Muscle of leg (tissue), 11 donors: ENCODE results near the gene CLCN7. TPM values are rescaled to one million over a fixed set of nuclear protein-coding genes. Genes with fewer than 3 reads are reported as not detected.
"Not testable (repeated sequence)": the region's sequence is repeated elsewhere in the genome, so short reads cannot be mapped to it uniquely, and the experiment has no call there.

ENCODE experiments used
- DNase-seq: peaks from one replicate; pipeline ENCODE4 v3.0.0; 2013
- H3K27ac ChIP-seq: one replicate; pipeline ENCODE4 v1.5.1; 2013; ENCODE audit warnings: mild to moderate bottlenecking, low read length, control low read depth
- H3K27me3 ChIP-seq: one replicate; pipeline ENCODE4 v1.6.1; 2013; ENCODE audit warnings: low read length; ENCODE audit not compliant: control insufficient read depth, insufficient read depth
- H3K36me3 ChIP-seq: one replicate; pipeline ENCODE4 v1.6.1; 2013; ENCODE audit warnings: low read length; ENCODE audit not compliant: control insufficient read depth, insufficient read depth
- H3K4me1 ChIP-seq: one replicate; pipeline ENCODE4 v1.6.1; 2013; ENCODE audit warnings: low read length; ENCODE audit not compliant: control insufficient read depth, insufficient read depth
- H3K4me3 ChIP-seq: one replicate; pipeline ENCODE4 v1.5.1; 2013; ENCODE audit warnings: low read length, control low read depth
- H3K9me3 ChIP-seq: replicated peaks from 2 replicates; pipeline ENCODE4 v1.6.1; 2013; ENCODE audit warnings: low read depth, low read length; ENCODE audit not compliant: control insufficient read depth
- WGBS: methylation state at CpG from one replicate; pipeline ENCODE4 v1.1.5; 2013; ENCODE audit warnings: missing lambda C conversion rate; ENCODE audit not compliant: insufficient coverage; 5-methylcytosine and 5-hydroxymethylcytosine counted together
- polyA plus RNA-seq, 8 donors: library from polyadenylated mRNA; unstranded; fragments of 120-200 nt; gene quantifications; one replicate each; pipeline versions ENCODE4 v1.2.1 to v1.2.3, GENCODE V29; 2013; ENCODE audit warnings: inconsistent platforms in 1 of 8, low replicate concordance in 1 of 8; ENCODE audit not compliant: insufficient read length in 8 of 8, insufficient read depth in 1 of 8
- total RNA-seq: library from RNA; stranded (reverse); fragments of 120-200 nt; gene quantifications from one replicate; pipeline ENCODE4 v1.2.4, GENCODE V29; 2013

The CLCN7 gene
- total and polyA plus RNA-seq, 9 donors, result 18.8 to 43.3 (median 31.1) TPM

- Histone ChIP-seq H3K27me3 (no peaks in the 10 kb centered on the region), H3K27ac (no peak overlapping the region), H3K9me3 (no peaks in the 10 kb centered on the region), H3K4me1 (peaks cover 9% of the 10 kb centered on the region), H3K36me3 (peaks cover 45% of the 10 kb centered on the region), H3K4me3 (no peak overlapping the region)
- 86% methylated on average over 25 of the region's 25 CpGs for WGBS
- DNase-seq, result no peak
Measured at GRCh38 chr16:1445518-1446203, 29.2 kb downstream of the CLCN7 start.

GRCh38 chr16:1444730-1445517, 29.9 kb downstream of the CLCN7 start:
- no peak for DNase-seq
- H3K9me3 ChIP-seq, result no peaks in the 10 kb centered on the region
- H3K4me3 ChIP-seq, result no peak overlapping the region
- peaks cover 9% of the 10 kb centered on the region for H3K4me1 ChIP-seq
- peaks cover 39% of the 10 kb centered on the region for H3K36me3 ChIP-seq
- no peak overlapping the region for H3K27ac ChIP-seq
- 80% methylated on average over 33 of the region's 48 CpGs for WGBS
- H3K27me3 ChIP-seq, result no peaks in the 10 kb centered on the region

DNA sequence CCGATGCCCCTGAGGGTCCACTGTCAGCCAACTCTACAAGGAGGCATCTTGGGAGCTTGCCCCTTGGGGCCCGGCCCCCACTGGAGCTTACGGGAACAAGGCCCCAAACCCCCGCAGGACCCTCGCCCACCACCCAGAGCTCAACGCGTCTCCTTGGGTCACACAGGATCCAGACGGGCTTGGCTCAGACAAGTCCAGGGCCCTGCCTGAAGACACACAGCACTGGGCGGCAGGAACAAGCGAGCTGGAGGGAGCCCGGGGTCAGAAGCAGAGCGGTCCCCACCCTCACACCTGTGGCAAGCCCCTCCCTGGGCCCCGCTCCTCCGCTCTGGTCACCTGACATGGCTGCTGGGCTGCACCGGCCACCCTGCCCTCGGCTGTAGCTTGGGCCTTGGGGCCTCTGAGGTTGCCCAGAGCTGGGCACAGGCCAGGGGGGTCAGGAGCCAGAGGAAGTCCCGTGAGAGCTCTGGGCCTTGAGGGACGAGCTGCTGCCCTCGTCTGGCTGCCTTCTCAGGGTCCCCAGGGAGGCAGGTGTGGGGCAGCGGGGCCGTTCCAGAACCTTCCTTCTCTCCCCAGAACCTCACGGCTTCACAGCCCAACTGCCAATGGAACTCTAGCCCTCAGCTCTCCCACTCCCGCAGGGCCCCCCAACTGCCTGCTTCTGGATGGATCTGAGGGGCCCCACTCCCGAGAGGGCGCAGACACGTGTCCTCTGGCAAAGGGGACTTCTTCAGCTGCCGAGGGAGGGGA, 30.7 kb downstream of the CLCN7 start, which contains the start of gene CCDC154:
Gene CCDC154, minus strand, starts transcription at position 577 of the 750 bp plus-strand sequence. Its CDS starts 234 bp downstream, at position 343.
- no peaks in the 10 kb centered on the region for H3K27me3 ChIP-seq
- H3K4me3 ChIP-seq, result no peak within 1 kb of the TSS
- H3K27ac ChIP-seq, result no peak within 1 kb of the TSS
- no peak for DNase-seq
- peaks cover 32% of the 10 kb centered on the region for H3K36me3 ChIP-seq
- WGBS, result 71% methylated on average over 26 of the region's 27 CpGs
- H3K9me3 ChIP-seq, result no peaks in the 10 kb centered on the region
- peaks cover 9% of the 10 kb centered on the region for H3K4me1 ChIP-seq

- Histone ChIP-seq H3K36me3 (peaks cover 27% of the 10 kb centered on the region), H3K9me3 (no peaks in the 10 kb centered on the region), H3K27me3 (no peaks in the 10 kb centered on the region), H3K4me1 (peaks cover 9% of the 10 kb centered on the region), H3K4me3 (no peak overlapping the region), H3K27ac (no peak overlapping the region)
- WGBS, result 72% methylated on average over 33 of the region's 38 CpGs
- DNase-seq, result no peak
Measured at GRCh38 chr16:1443403-1443973, 31.3 kb downstream of the CLCN7 start.

GRCh38 chr16:1442697-1443096, 32.1 kb downstream of the CLCN7 start:
- no peak overlapping the region for H3K4me3 ChIP-seq
- H3K4me1 ChIP-seq, result peaks cover 9% of the 10 kb centered on the region
- H3K27me3 ChIP-seq, result no peaks in the 10 kb centered on the region
- 84% methylated on average over 24 of the region's 24 CpGs for WGBS
- H3K36me3 ChIP-seq, result peaks cover 20% of the 10 kb centered on the region
- no peak for DNase-seq
- no peaks in the 10 kb centered on the region for H3K9me3 ChIP-seq
- H3K27ac ChIP-seq, result no peak overlapping the region

DNA sequence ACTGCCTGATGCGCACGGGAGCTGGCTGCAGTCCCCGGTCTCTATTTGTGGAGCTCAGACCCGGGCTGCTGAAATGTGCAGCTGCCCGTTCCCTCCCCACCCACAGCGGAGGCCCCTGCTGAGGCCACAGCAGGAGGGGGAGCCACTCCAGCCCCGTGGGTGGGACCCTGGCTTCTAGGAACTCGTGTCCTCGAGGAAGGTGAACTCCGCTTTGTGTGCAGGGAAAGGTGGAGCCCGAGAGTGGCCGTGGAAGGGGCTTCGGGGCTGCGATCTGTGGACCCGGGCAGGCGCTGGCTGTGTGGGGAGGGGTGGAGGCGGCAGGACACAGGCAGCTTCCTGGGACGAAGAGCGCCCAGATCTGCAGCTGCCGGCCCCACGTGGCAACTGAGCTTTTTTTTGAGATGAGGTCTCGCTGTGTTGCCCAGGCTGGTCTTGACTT, 33.4 kb downstream of the CLCN7 start:
- H3K27me3 ChIP-seq, result no peaks in the 10 kb centered on the region
- H3K36me3 ChIP-seq, result peaks cover 12% of the 10 kb centered on the region
- peaks cover 9% of the 10 kb centered on the region for H3K4me1 ChIP-seq
- H3K9me3 ChIP-seq, result no peaks in the 10 kb centered on the region
- peak; percentile 46 for DNase-seq
- H3K27ac ChIP-seq, result peak overlapping the region; percentile 79
- 70% methylated on average over 16 of the region's 22 CpGs for WGBS
- H3K4me3 ChIP-seq, result no peak overlapping the region

- H3K27ac ChIP-seq, H3K36me3 ChIP-seq, H3K4me1 ChIP-seq, H3K9me3 ChIP-seq, DNase-seq, H3K27me3 ChIP-seq, H3K4me3 ChIP-seq: not testable (repeated sequence)
- WGBS, result 93% methylated on average over 2 of the region's 4 CpGs
Measured at GRCh38 chr16:1439699-1440074, 35.1 kb downstream of the CLCN7 start.

- no peak for DNase-seq
- 82% methylated on average over 19 of the region's 27 CpGs for WGBS
- no peaks in the 10 kb centered on the region for H3K27me3 ChIP-seq
- no peak overlapping the region for H3K4me3 ChIP-seq
- no peaks in the 10 kb centered on the region for H3K9me3 ChIP-seq
- H3K36me3 ChIP-seq, result no peaks in the 10 kb centered on the region
- H3K27ac ChIP-seq, result no peak overlapping the region
- peaks cover 14% of the 10 kb centered on the region for H3K4me1 ChIP-seq
Measured at GRCh38 chr16:1439058-1439698, 35.6 kb downstream of the CLCN7 start.

DNA sequence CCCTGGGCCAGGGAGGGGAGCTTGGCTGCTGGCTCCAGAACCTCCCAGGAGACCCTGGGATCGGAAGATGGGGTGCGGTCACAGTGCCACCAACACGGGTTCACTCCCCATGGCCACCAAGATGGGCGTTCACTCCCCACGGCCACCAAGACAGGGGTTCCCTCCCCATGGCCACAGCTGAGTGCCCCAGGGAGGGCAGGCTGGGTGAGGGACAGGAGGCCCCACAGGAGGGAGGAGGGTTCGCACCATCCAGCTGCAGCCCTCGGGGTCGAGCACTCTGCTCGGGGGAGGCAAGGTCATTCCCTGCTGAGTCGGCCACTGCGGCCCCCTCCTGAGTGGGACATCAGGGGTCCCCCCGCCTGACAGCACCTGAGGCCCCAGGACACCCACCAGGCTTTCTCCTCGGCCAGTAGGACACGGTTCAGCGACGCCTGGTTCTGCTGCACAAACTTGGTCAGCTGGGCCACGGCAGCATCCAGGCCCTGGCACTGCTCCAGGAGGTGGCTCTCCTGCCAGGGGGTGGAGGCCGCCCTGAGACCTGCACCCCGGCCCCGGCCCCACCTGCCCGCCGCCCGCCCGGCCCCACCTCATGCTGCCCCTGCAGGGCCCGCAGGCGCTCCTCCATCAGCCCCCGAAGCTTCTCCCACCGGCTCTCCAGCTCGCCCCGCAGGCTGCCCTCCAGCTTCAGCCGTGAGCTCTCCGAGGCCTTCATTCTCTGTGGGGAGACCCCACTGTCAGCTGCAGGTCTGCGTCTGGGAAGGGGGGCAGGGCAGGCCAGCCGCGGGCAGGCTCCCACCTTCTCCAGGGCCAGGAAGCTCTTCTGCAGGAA, 36.4 kb downstream of the CLCN7 start:
- H3K27ac ChIP-seq, result no peak overlapping the region
- DNase-seq, result no peak
- WGBS, result 76% methylated on average over 24 of the region's 35 CpGs
- H3K4me1 ChIP-seq, result peaks cover 21% of the 10 kb centered on the region
- H3K27me3 ChIP-seq, result no peaks in the 10 kb centered on the region
- H3K9me3 ChIP-seq, result no peaks in the 10 kb centered on the region
- H3K36me3 ChIP-seq, result no peaks in the 10 kb centered on the region
- no peak overlapping the region for H3K4me3 ChIP-seq
